Posterior vena cava (tissue), 2 donors: ENCODE measurements around the gene NF1. TPM values are rescaled to one million over a fixed set of nuclear protein-coding genes. Genes with fewer than 3 reads are reported as not detected.
"Not testable (repeated sequence)": the region's sequence is repeated elsewhere in the genome, so short reads cannot be mapped to it uniquely, and the experiment has no call there.

Experiments used
- DNase-seq: peaks from one replicate; pipeline ENCODE4 v3.0.0-alpha.2; 2020; ENCODE audit warnings: low spot score
- intact Hi-C, 2 donors: fragments of 100-400 bp; cut with DNase I; formaldehyde crosslinking; loops; one replicate each; pipeline versions ENCODE4 v1.14.1 to v1.14.2; 2022 to 2023
- total RNA-seq, 2 donors: library from RNA; stranded (reverse); fragmentation: NEBNext Ultra II Directional; extraction: Animal tissue kit (Norgen Biotek cat#: 25700); gene quantifications; one replicate each; pipeline ENCODE4 v1.2.1, GENCODE V29; 2021
- donor health status: DM: yes; HTN: yes; CAD: no.
- donor health status: DM: yes; HTN: yes; CAD: no.

The NF1 gene
- total RNA-seq, 2 donors from 2014 or later = 47.7 to 70.1 TPM

- intact Hi-C loops = no loop called here
- no peak for DNase-seq
Measured at GRCh38 chr17:31167111-31167510, 72.3 kb downstream of the NF1 start.

GRCh38 chr17:31171701-31172100 lies 76.9 kb downstream of the NF1 start:
- DNase-seq = no peak
- intact Hi-C loops = no loop called here

GRCh38 chr17:31172388-31172787 lies 77.6 kb downstream of the NF1 start:
- intact Hi-C loops = no loop called here
- no peak for DNase-seq

GRCh38 chr17:31174215-31174614 lies 79.4 kb downstream of the NF1 start:
- no peak for DNase-seq
- intact Hi-C loops = no loop called here

- intact Hi-C loops = no loop called here
- DNase-seq = no peak
Measured at GRCh38 chr17:31175237-31175636, 80.5 kb downstream of the NF1 start.

GRCh38 chr17:31176143-31176542 lies 81.4 kb downstream of the NF1 start:
- intact Hi-C loops = not testable (repeated sequence)

GRCh38 chr17:31178951-31179350 lies 84.2 kb downstream of the NF1 start:
- intact Hi-C loops = loop anchor here in 1 of 2 donors (2.0 kb wide), 1 partner anchor 26 kb away; no protein-coding TSS in a partner anchor

More at GRCh38 chr17:31176143-31176542, 81.4 kb downstream of the NF1 start:
- not testable (repeated sequence) for DNase-seq

GRCh38 chr17:31195305-31195704 lies 100.5 kb downstream of the NF1 start:
- DNase-seq = no peak
- intact Hi-C loops = no loop called here

More at GRCh38 chr17:31178951-31179350, 84.2 kb downstream of the NF1 start:
- DNase-seq = not testable (repeated sequence)

GRCh38 chr17:31198026-31198425 lies 103.2 kb downstream of the NF1 start:
- intact Hi-C loops = no loop called here
- no peak for DNase-seq

GRCh38 chr17:31198666-31199065 lies 103.9 kb downstream of the NF1 start:
- intact Hi-C loops, DNase-seq: not testable (repeated sequence)

- intact Hi-C loops = no loop called here
- DNase-seq = no peak
Measured at GRCh38 chr17:31200287-31200686, 105.5 kb downstream of the NF1 start.

- DNase-seq = no peak
- intact Hi-C loops = no loop called here
Measured at GRCh38 chr17:31202968-31203367, 108.2 kb downstream of the NF1 start.

GRCh38 chr17:31211352-31212012 lies 116.7 kb downstream of the NF1 start:
- intact Hi-C loops = loop anchor here in 1 of 2 donors (10.0 kb wide), 1 partner anchor 307 kb away; the partner anchor contains the start of gene TEFM
- DNase-seq = no peak

GRCh38 chr17:31216031-31216751 lies 121.4 kb downstream of the NF1 start:
- DNase-seq = no peak
- intact Hi-C loops = loop anchor here in 1 of 2 donors (5.0 to 10.0 kb wide), 2 partner anchors 204 to 311 kb away; partner anchors contain the start of gene TEFM

GRCh38 chr17:31224366-31224765 lies 129.6 kb downstream of the NF1 start:
- intact Hi-C loops = no loop called here
- no peak for DNase-seq

GRCh38 chr17:31225831-31226230 lies 131.1 kb downstream of the NF1 start:
- intact Hi-C loops = no loop called here
- no peak for DNase-seq

GRCh38 chr17:31226373-31226772 lies 131.6 kb downstream of the NF1 start:
- intact Hi-C loops = no loop called here
- DNase-seq = no peak

GRCh38 chr17:31226950-31227349 lies 132.2 kb downstream of the NF1 start:
- DNase-seq = no peak
- intact Hi-C loops = no loop called here

- intact Hi-C loops = no loop called here
- no peak for DNase-seq
Measured at GRCh38 chr17:31231852-31232251, 137.1 kb downstream of the NF1 start.

GRCh38 chr17:31235110-31235509 lies 140.3 kb downstream of the NF1 start:
- no peak for DNase-seq
- intact Hi-C loops = no loop called here

- DNase-seq = no peak
- intact Hi-C loops = no loop called here
Measured at GRCh38 chr17:31236137-31236536, 141.4 kb downstream of the NF1 start.
